ENCODE data around the gene CD300LG.

DNA sequence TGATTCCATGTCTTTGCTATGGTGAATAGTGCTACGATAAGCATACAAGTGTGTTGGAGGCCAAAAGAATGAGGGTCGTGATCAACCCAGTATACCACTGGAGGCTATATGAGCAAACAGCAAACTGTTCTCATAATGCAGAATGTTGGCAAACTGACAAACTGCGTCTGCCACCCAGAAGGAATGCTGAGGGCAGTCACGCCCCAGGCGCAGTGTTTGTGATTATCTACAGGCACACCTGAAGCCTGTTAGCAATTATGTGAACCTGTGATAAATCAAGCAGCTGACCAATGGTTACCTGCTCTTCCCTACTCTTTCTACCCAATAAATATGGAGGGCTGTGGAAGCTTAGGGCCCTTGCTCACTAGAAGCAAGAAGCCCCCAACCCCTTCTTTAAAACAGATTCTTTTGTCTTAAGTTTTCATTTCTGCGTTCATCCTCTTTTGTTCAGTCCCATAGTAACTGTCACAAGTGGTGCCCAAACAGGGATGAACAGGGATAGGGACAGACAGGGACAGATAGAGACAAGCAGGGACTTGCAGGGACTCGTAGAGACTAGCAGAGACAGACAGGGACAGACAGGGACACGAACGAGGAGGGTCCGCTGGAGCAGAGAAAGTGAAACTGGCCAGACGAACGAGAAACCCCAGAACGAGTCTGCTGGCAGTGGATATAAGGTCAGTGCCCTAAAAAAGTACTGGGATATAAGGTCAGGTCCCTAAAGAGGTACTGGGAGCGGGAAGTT, 25.1 kb downstream of the CD300LG start:
- TF ChIP-seq ZNF384 (IDR thresholded peaks at IDR 0.05), result no peak
- no peak for TF ChIP-seq SP1 (IDR thresholded peaks at IDR 0.05)
- TF ChIP-seq SUZ12 (IDR thresholded peaks at IDR 0.05), result no peak
- TF ChIP-seq, protein P1, sequence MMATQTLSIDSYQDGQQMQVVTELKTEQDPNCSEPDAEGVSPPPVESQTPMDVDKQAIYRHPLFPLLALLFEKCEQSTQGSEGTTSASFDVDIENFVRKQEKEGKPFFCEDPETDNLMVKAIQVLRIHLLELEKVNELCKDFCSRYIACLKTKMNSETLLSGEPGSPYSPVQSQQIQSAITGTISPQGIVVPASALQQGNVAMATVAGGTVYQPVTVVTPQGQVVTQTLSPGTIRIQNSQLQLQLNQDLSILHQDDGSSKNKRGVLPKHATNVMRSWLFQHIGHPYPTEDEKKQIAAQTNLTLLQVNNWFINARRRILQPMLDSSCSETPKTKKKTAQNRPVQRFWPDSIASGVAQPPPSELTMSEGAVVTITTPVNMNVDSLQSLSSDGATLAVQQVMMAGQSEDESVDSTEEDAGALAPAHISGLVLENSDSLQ (IDR thresholded peaks at IDR 0.05), result no peak

Measured in HEK293T (cell line).